Activated CD4-positive, CD25-positive, alpha-beta regulatory T cell treated with anti-CD3 and anti-CD28 coated beads, Interleukin-2, amount 50 U/mL, for 16 hours (primary cell): ENCODE results near the gene MATCAP1.

ENCODE experiments used
- DNase-seq: peaks from one replicate; pipeline ENCODE4 v3.0.0-alpha.2; 2020; ENCODE audit warnings: low read depth, low spot score

MATCAP1 gene

GRCh38 chr16:67128417-67128816 is 55.3 kb downstream of the MATCAP1 start:
- no peak for DNase-seq
